Sigmoid colon (tissue), 7 donors: ENCODE data around the gene KIR3DL1. TPM values are rescaled to one million over a fixed set of nuclear protein-coding genes. Genes with fewer than 3 reads are reported as not detected.
"Not testable (repeated sequence)": the region's sequence is repeated elsewhere in the genome, so short reads cannot be mapped to it uniquely, and the experiment has no call there.

ENCODE experiments used
- DNase-seq: peaks from one replicate; pipeline ENCODE4 v3.0.0-alpha.2; 2019
- H3K27ac ChIP-seq, 4 donors: fragments of 200-600 bp; sonication (generic); one replicate each; pipeline ENCODE4 v1.5.1; 2016 to 2019; ENCODE audit warnings: mild to moderate bottlenecking in 1 of 4
- H3K27me3 ChIP-seq, 3 donors: fragments of 200-600 bp; sonication (generic); one replicate each; pipeline ENCODE4 v1.5.1; 2019; ENCODE audit warnings: mild to moderate bottlenecking in 1 of 3
- H3K36me3 ChIP-seq, 4 donors: fragments of 200-600 bp; sonication (generic); one replicate each; pipeline ENCODE4 v1.5.1; 2016 to 2019
- H3K4me1 ChIP-seq, 4 donors: fragments of 200-600 bp; sonication (generic); one replicate each; pipeline ENCODE4 v1.5.1; 2017 to 2019
- H3K4me3 ChIP-seq, 4 donors: fragments of 200-600 bp; sonication (generic); one replicate each; pipeline ENCODE4 v1.5.1; 2017 to 2019; ENCODE audit warnings: mild to moderate bottlenecking in 2 of 4, moderate library complexity in 1 of 4
- H3K9me3 ChIP-seq, 4 donors: fragments of 200-600 bp in 3 of 4; sonication (generic) in 3 of 4; one replicate each; pipeline versions ENCODE4 v1.5.1 to v1.6.1; 2013 to 2019
- CTCF ChIP-seq, 4 experiments: fragments of 450-650 bp in 3 of 4; fragments of 200-600 bp in 1 of 4; IDR thresholded peaks; one replicate each; pipeline ENCODE4 v1.5.1; 2016 to 2019; ENCODE audit warnings: antibody characterized with exemption in 4 of 4, mild to moderate bottlenecking in 3 of 4, moderate library complexity in 2 of 4
- EP300 ChIP-seq, 4 donors: sonication (generic); formaldehyde crosslinking; IDR thresholded peaks; one replicate each; pipeline ENCODE4 v1.6.1; 2017; ENCODE audit warnings: antibody characterized with exemption in 4 of 4
- POLR2A ChIP-seq, 2 donors: fragments of 450-650 bp; IDR thresholded peaks; one replicate each; pipeline ENCODE4 v1.6.1; 2016; ENCODE audit warnings: antibody characterized with exemption in 2 of 2, mild to moderate bottlenecking in 2 of 2, moderate library complexity in 2 of 2
- POLR2AphosphoS5 ChIP-seq, 4 donors: sonication (generic); formaldehyde crosslinking; IDR thresholded peaks; one replicate each; pipeline ENCODE4 v1.6.1; 2017; ENCODE audit warnings: antibody characterized with exemption in 4 of 4
- WGBS, 2 donors: extraction: QIAGEN DNeasy Blood & Tissue Kit; methylation state at CpG; one replicate each; pipeline ENCODE4 v1.1.7; 2013; 5-methylcytosine and 5-hydroxymethylcytosine counted together
- intact Hi-C: fragments of 100-400 bp; cut with DNase I; formaldehyde crosslinking; loops from one replicate; pipeline ENCODE4 v1.15.1; 2023
- polyA plus RNA-seq, 3 donors: library from polyadenylated mRNA; stranded (reverse); fragments of 200-250 nt; gene quantifications; one replicate each; pipeline ENCODE4 v1.2.3, GENCODE V29; 2013
- total RNA-seq, 4 donors: library from RNA; depleted of rRNA; stranded (reverse); fragments of >200 nt; gene quantifications; one replicate each; pipeline ENCODE4 v1.1.0, GENCODE V29; 2016
- donor health status: healthy with polysubstance abuse.
- donor health status: Bipolar disorder and iron deficiency.
- donor health status: healthy.

Gene KIR3DL1
- total and polyA plus RNA-seq, 7 donors, result 0.04 TPM; not detected in 6

- intact Hi-C loops, result no loop called here
- peaks cover 0 to 3% (median under 1%) of the 10 kb centered on the region in 4 donors for H3K9me3 ChIP-seq
- no peak overlapping the region for H3K27ac ChIP-seq
- 64 to 70% methylated on average over 5 of the region's 5 CpGs for WGBS, 2 donors
- H3K36me3 ChIP-seq, result no peaks in the 10 kb centered on the region
- no peak for DNase-seq
- H3K4me3 ChIP-seq, result no peak overlapping the region
- no peaks in the 10 kb centered on the region for H3K4me1 ChIP-seq
- TF ChIP-seq EP300 (IDR thresholded peaks at IDR 0.05) (no peak), POLR2A (IDR thresholded peaks at IDR 0.05) (no peak), POLR2AphosphoS5 (IDR thresholded peaks at IDR 0.05) (no peak), CTCF (IDR thresholded peaks at IDR 0.05) (no peak)
- H3K27me3 ChIP-seq, result peaks cover 0 to 7% (median 0%) of the 10 kb centered on the region in 3 donors
These were observed 12.2 kb upstream of the KIR3DL1 start for GRCh38 chr19:54804101-54804500.

DNA sequence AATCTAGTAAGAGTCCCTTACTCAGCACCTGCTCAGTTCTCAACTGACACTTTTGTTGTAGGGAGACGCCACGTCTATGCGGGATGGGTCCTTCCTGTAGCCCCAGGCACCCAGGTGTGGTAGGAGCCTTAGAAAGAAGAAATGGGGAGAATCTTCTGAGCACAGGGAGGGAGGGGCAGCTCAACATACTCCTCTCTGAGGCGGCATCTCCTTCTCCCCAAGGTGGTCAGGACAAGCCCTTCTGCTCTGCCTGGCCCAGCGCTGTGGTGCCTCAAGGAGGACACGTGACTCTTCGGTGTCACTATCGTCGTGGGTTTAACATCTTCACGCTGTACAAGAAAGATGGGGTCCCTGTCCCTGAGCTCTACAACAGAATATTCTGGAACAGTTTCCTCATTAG, 11.7 kb upstream of the KIR3DL1 start:
- intact Hi-C loops, result no loop called here
- TF ChIP-seq EP300 (IDR thresholded peaks at IDR 0.05) (no peak), CTCF (IDR thresholded peaks at IDR 0.05) (no peak), POLR2A (IDR thresholded peaks at IDR 0.05) (no peak), POLR2AphosphoS5 (IDR thresholded peaks at IDR 0.05) (no peak)
- Histone ChIP-seq H3K9me3 (peaks cover 0 to 2% (median 0%) of the 10 kb centered on the region in 4 donors), H3K4me1 (no peaks in the 10 kb centered on the region), H3K27me3 (peaks cover 0 to 7% (median 0%) of the 10 kb centered on the region in 3 donors), H3K27ac (no peak overlapping the region), H3K4me3 (no peak overlapping the region), H3K36me3 (no peaks in the 10 kb centered on the region)
- DNase-seq, result no peak
- WGBS, 2 donors, result 91 to 94% methylated on average over 10 of the region's 10 CpGs

GRCh38 chr19:54805665-54806515, 10.4 kb upstream of the KIR3DL1 start:
- no peak for DNase-seq
- TF ChIP-seq POLR2A (IDR thresholded peaks at IDR 0.05), result no peak
- TF ChIP-seq POLR2AphosphoS5 (IDR thresholded peaks at IDR 0.05), result no peak
- Histone ChIP-seq H3K27ac (no peak overlapping the region), H3K27me3 (peaks cover 0 to 7% (median 0%) of the 10 kb centered on the region in 3 donors), H3K4me1 (no peaks in the 10 kb centered on the region), H3K36me3 (no peaks in the 10 kb centered on the region), H3K9me3 (no peaks in the 10 kb centered on the region), H3K4me3 (no peak overlapping the region)
- 86 to 88% methylated on average over 14 of the region's 14 CpGs for WGBS, 2 donors
- intact Hi-C loops, result no loop called here

- no peaks in the 10 kb centered on the region for H3K36me3 ChIP-seq
These were observed 9.8 kb upstream of the KIR3DL1 start for GRCh38 chr19:54806516-54806838.

GRCh38 chr19:54814571-54814970, 1.7 kb upstream of the KIR3DL1 start:
- intact Hi-C loops, H3K27me3 ChIP-seq, H3K36me3 ChIP-seq, H3K27ac ChIP-seq, DNase-seq, H3K9me3 ChIP-seq, H3K4me3 ChIP-seq, H3K4me1 ChIP-seq: not testable (repeated sequence)
- WGBS, 2 donors, result 63% methylated on average over 3 of the region's 3 CpGs

More at GRCh38 chr19:54806516-54806838, 9.8 kb upstream of the KIR3DL1 start:
- no peak overlapping the region for H3K4me3 ChIP-seq
- no peak for TF ChIP-seq EP300 (IDR thresholded peaks at IDR 0.05)
- TF ChIP-seq POLR2AphosphoS5 (IDR thresholded peaks at IDR 0.05), result no peak
- no peak for TF ChIP-seq POLR2A (IDR thresholded peaks at IDR 0.05)
- TF ChIP-seq CTCF (IDR thresholded peaks at IDR 0.05), result no peak
- intact Hi-C loops, result no loop called here
- no peaks in the 10 kb centered on the region for H3K4me1 ChIP-seq
- no peak for DNase-seq
- peaks cover 0 to 7% (median 0%) of the 10 kb centered on the region in 3 donors for H3K27me3 ChIP-seq
- 64 to 84% methylated on average over 2 of the region's 2 CpGs for WGBS, 2 donors
- H3K9me3 ChIP-seq, result no peaks in the 10 kb centered on the region
- H3K27ac ChIP-seq, result no peak overlapping the region
